Measurements from ENCODE around the gene PSKH1. TPM values are rescaled to one million over a fixed set of nuclear protein-coding genes. Genes with fewer than 3 reads are reported as not detected.

The PSKH1 gene
- total RNA-seq, 2 experiments from 2014 or later, result 7.1 to 8.0 TPM

DNA sequence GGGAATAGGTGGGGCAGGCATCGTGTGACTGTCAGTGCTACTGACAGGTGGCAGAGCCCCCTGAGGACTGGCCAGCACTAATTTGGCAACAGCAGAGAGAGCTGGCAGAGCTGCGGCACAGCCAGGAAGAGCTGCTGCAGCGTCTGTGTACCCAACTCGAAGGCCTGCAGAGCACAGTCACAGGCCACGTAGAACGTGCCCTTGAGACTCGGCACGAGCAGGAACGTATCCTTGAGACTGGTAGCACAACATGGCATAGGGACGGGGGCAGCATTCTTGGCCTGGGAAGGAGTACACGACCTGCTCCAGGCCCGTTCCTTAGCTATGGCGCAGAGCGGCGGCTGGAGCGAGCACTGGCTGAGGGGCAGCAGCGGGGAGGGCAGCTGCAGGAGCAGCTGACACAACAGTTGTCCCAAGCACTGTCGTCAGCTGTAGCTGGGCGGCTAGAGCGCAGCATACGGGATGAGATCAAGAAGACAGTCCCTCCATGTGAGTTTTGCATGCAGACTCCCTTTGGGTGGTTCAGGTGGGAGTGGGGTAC, 11.4 kb upstream of the PSKH1 start:
- intact Hi-C loops (cut with micrococcal nuclease), result loop anchor here (2.0 kb wide), 2 partner anchors 37 to 183 kb away; no protein-coding TSS in a partner anchor

DNA sequence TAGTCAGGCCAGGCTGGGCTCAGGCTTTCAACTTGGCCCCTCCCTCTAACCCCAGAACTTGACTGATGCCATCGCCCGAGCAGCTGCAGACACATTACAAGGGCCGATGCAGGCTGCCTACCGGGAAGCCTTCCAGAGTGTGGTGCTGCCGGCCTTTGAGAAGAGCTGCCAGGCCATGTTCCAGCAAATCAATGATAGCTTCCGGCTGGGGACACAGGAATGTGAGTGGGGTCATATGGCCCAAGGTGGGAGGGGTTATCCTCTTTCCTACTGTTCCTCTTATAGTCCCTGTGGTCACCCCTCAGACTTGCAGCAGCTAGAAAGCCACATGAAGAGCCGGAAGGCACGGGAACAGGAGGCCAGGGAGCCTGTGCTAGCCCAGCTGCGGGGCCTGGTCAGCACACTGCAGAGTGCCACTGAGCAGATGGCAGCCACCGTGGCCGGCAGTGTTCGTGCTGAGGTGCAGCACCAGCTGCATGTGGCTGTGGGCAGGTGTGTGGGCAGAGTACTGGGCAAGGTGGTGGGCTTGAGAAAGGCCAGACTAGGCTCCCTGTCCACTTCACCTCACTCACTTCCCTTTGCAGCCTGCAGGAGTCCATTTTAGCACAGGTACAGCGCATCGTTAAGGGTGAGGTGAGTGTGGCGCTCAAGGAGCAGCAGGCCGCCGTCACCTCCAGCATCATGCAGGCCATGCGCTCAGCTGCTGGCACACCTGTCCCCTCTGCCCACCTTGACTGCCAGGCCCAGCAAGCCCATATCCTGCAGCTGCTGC, 10.5 kb upstream of the PSKH1 start:
- Mint-ChIP-seq H3K4me3 (no peak overlapping the region), H3K27ac (no peak overlapping the region), H3K27me3 (ENCODE audit: low read depth) (no peaks in the 10 kb centered on the region), H3K4me1 (ENCODE audit: low read depth) (no peaks in the 10 kb centered on the region), H3K9me3 (no peaks in the 10 kb centered on the region), H3K36me3 (ENCODE audit: low read depth) (peaks cover 21% of the 10 kb centered on the region)
- CTCF ChIA-PET, result interaction anchor here (1.0 to 4.1 kb wide), 21 partner anchors 9 to 163 kb away, joined by 3 to 25 read pairs (median 6); partner anchors contain the start of genes CTRL, EDC4 and PSMB10
- intact Hi-C loops (cut with micrococcal nuclease), result loop anchor here (1.0 to 2.0 kb wide), 3 partner anchors 36 to 182 kb away; no protein-coding TSS in a partner anchor
- DNase-seq, result no peak

More for the DNA sequence above, 11.4 kb upstream of the PSKH1 start:
- Mint-ChIP-seq H3K27ac (no peak overlapping the region), H3K27me3 (ENCODE audit: low read depth) (no peaks in the 10 kb centered on the region), H3K4me1 (ENCODE audit: low read depth) (no peaks in the 10 kb centered on the region), H3K36me3 (ENCODE audit: low read depth) (peaks cover 21% of the 10 kb centered on the region), H3K9me3 (no peaks in the 10 kb centered on the region), H3K4me3 (no peak overlapping the region)
- DNase-seq, result no peak
- CTCF ChIA-PET, result interaction anchor here (1.0 to 3.4 kb wide), 6 partner anchors 8 to 160 kb away, joined by 3 to 25 read pairs (median 5); partner anchors contain the start of genes CTRL and EDC4

DNA sequence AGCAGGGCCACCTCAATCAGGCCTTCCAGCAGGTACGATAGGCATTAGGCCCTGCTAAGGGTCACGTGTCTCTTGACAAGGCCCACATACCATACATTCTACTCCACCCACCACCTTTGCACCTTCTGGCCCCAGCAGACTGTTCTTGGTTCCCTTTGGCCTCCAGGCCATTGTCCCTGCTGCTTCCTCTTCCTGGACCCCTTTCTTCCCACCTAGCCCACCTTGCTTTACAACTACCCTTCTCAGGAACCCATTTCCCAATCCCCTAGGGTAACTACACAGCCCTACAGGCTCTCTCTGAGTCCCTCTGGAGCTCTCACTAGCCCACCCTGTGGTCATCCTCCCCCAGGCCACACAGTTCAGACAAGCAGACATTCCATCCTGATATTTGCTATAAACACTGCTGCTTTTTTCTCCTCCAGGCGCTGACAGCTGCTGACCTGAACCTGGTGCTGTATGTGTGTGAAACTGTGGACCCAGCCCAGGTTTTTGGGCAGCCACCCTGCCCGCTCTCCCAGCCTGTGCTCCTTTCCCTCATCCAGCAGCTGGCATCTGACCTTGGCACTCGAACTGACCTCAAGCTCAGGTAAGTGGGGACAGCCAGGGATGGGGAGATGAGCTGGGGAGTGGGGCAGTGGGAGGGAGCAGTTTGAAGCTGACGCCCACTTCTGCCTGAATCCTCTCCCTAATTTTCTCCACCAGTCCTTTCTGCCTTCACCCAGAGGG, 9.7 kb upstream of the PSKH1 start:
- H3K27me3 Mint-ChIP-seq (ENCODE audit: low read depth), result no peaks in the 10 kb centered on the region
- no peak for DNase-seq
- peaks cover 20% of the 10 kb centered on the region for H3K36me3 Mint-ChIP-seq (ENCODE audit: low read depth)
- no peaks in the 10 kb centered on the region for H3K4me1 Mint-ChIP-seq (ENCODE audit: low read depth)
- H3K4me3 Mint-ChIP-seq, result no peak overlapping the region
- H3K27ac Mint-ChIP-seq, result no peak overlapping the region
- intact Hi-C loops (cut with micrococcal nuclease), result loop anchor here (1.0 to 2.0 kb wide), 3 partner anchors 35 to 181 kb away; no protein-coding TSS in a partner anchor
- CTCF ChIA-PET, result interaction anchor here (0.6 to 4.1 kb wide), 44 partner anchors 8 to 345 kb away, joined by 3 to 25 read pairs (median 4); partner anchors contain the start of genes CTRL, EDC4, PSKH1 and PSMB10
- no peaks in the 10 kb centered on the region for H3K9me3 Mint-ChIP-seq

DNA sequence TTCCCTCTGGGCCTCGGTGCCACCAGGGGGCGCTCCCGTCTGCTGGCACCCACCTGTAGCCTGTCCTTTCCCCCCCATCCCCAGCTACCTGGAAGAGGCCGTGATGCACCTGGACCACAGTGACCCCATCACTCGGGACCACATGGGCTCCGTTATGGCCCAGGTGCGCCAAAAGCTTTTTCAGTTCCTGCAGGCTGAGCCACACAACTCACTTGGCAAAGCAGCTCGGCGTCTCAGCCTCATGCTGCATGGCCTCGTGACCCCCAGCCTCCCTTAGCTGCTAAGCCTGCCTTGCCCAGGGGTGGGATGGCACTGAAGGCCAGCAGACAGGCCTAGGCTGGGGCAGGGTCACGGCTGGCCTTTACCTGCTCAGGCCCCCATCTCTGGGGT, 9.2 kb upstream of the PSKH1 start:
- intact Hi-C loops (cut with micrococcal nuclease), result loop anchor here (1.0 to 2.0 kb wide), 3 partner anchors 35 to 181 kb away; no protein-coding TSS in a partner anchor
- DNase-seq, result peak; percentile 76
- H3K36me3 Mint-ChIP-seq (ENCODE audit: low read depth), result peaks cover 18% of the 10 kb centered on the region
- H3K27me3 Mint-ChIP-seq (ENCODE audit: low read depth), result no peaks in the 10 kb centered on the region
- H3K27ac Mint-ChIP-seq, result no peak overlapping the region
- CTCF ChIA-PET, result interaction anchor here (0.5 to 4.1 kb wide), 44 partner anchors 9 to 345 kb away, joined by 3 to 25 read pairs (median 5); partner anchors contain the start of genes CTRL, EDC4, PSKH1 and PSMB10
- H3K4me1 Mint-ChIP-seq (ENCODE audit: low read depth), result no peaks in the 10 kb centered on the region
- H3K9me3 Mint-ChIP-seq, result no peaks in the 10 kb centered on the region
- no peak overlapping the region for H3K4me3 Mint-ChIP-seq

DNA sequence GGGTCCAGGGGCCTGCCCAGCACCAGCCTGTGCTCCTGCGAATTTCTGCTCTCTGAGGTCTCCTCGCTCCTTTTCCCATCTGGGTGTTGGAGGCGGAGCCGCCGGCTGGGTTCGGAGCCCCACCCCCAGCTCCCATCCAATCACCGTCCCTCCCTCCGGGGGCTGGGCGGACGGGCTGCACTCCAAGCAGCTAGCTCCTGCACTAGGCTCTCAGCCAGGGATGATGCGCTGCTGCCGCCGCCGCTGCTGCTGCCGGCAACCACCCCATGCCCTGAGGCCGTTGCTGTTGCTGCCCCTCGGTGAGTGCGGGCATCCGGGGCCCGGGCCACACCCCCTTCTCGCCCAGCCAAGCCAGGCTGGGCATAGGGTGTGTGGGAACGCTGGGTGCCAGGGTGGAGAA, 8.4 kb upstream of the PSKH1 start, which contains the start of gene NRN1L:
NRN1L (plus strand) TSS at position 202 of the 400 bp plus-strand sequence; CDS start at position 221, 19 bp downstream.
- H3K4me3 Mint-ChIP-seq, result no peak within 1 kb of the TSS
- CTCF ChIA-PET, result interaction anchor here (0.7 to 4.1 kb wide), 25 partner anchors 8 to 344 kb away, joined by 3 to 25 read pairs (median 6); partner anchors contain the start of genes CTRL, EDC4 and PSKH1
- no peaks in the 10 kb centered on the region for H3K27me3 Mint-ChIP-seq (ENCODE audit: low read depth)
- H3K27ac Mint-ChIP-seq, result no peak within 1 kb of the TSS
- DNase-seq, result no peak
- H3K4me1 Mint-ChIP-seq (ENCODE audit: low read depth), result no peaks in the 10 kb centered on the region
- intact Hi-C loops (cut with micrococcal nuclease), result no loop called here
- H3K36me3 Mint-ChIP-seq (ENCODE audit: low read depth), result peaks cover 18% of the 10 kb centered on the region
- no peaks in the 10 kb centered on the region for H3K9me3 Mint-ChIP-seq

DNA sequence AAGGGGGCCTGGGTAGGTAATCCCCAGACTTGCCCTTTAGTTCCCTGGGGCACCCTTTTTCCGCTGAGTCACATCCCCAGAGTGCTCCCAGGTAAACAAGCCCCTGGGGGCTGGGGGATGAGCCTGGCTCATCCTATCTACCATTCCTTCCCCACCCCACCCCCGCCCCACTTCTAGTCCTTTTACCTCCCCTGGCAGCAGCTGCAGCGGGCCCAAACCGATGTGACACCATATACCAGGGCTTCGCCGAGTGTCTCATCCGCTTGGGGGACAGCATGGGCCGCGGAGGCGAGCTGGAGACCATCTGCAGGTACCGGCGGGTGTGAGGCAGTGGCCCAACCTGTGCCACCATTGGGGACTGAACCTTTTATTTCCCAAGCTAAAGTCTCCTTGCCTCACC, 7.5 kb upstream of the PSKH1 start:
- intact Hi-C loops (cut with micrococcal nuclease), result no loop called here
- no peaks in the 10 kb centered on the region for H3K9me3 Mint-ChIP-seq

GRCh38 chr16:67885976-67886375, 7.1 kb upstream of the PSKH1 start:
- H3K4me3 Mint-ChIP-seq, result no peak overlapping the region
- CTCF ChIA-PET, result interaction anchor here (0.6 to 4.1 kb wide), 6 partner anchors 13 to 45 kb away, joined by 3 to 25 read pairs (median 4); partner anchors contain the start of genes CTRL and EDC4
- no peaks in the 10 kb centered on the region for H3K9me3 Mint-ChIP-seq
- no peaks in the 10 kb centered on the region for H3K4me1 Mint-ChIP-seq (ENCODE audit: low read depth)
- DNase-seq, result no peak
- peaks cover 14% of the 10 kb centered on the region for H3K36me3 Mint-ChIP-seq (ENCODE audit: low read depth)
- intact Hi-C loops (cut with micrococcal nuclease), result no loop called here
- H3K27ac Mint-ChIP-seq, result no peak overlapping the region
- no peaks in the 10 kb centered on the region for H3K27me3 Mint-ChIP-seq (ENCODE audit: low read depth)

More for the DNA sequence above, 7.5 kb upstream of the PSKH1 start:
- CTCF ChIA-PET, result interaction anchor here (1.0 to 4.1 kb wide), 5 partner anchors 12 to 46 kb away, joined by 3 to 25 read pairs (median 5); partner anchors contain the start of genes CTRL and EDC4
- Mint-ChIP-seq H3K27me3 (ENCODE audit: low read depth) (no peaks in the 10 kb centered on the region), H3K4me1 (ENCODE audit: low read depth) (no peaks in the 10 kb centered on the region), H3K4me3 (no peak overlapping the region), H3K36me3 (ENCODE audit: low read depth) (peaks cover 14% of the 10 kb centered on the region), H3K27ac (no peak overlapping the region)
- no peak for DNase-seq

DNA sequence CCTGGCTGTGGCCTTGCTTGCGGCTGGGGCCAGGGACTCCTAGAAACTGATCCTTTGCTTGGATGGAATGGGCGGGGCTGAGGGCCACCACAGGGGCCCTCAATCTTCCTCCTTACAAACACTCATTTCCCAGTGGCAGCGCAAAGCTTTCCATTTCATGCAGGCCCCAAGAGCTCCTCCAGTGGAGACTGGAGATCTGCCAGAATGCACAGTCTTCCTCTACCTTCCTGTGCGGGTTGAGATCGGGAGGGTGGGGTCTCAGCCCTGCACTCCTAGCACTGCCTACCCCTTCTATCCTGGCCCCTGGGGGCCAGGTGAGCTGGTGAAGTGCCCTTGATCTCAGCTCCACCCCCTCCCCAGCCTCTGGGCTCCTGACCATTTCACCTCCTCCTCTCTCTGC, 6.7 kb upstream of the PSKH1 start:
- no peak overlapping the region for H3K4me3 Mint-ChIP-seq
- no peaks in the 10 kb centered on the region for H3K4me1 Mint-ChIP-seq (ENCODE audit: low read depth)
- no peak for DNase-seq
- H3K9me3 Mint-ChIP-seq, result no peaks in the 10 kb centered on the region
- intact Hi-C loops (cut with micrococcal nuclease), result no loop called here
- peaks cover 14% of the 10 kb centered on the region for H3K36me3 Mint-ChIP-seq (ENCODE audit: low read depth)
- H3K27me3 Mint-ChIP-seq (ENCODE audit: low read depth), result no peaks in the 10 kb centered on the region
- no peak overlapping the region for H3K27ac Mint-ChIP-seq
- CTCF ChIA-PET, result interaction anchor here (0.6 to 4.1 kb wide), 6 partner anchors 13 to 97 kb away, joined by 3 to 25 read pairs (median 4); partner anchors contain the start of gene EDC4

- Mint-ChIP-seq H3K36me3 (ENCODE audit: low read depth) (peaks cover 8% of the 10 kb centered on the region), H3K4me3 (no peak overlapping the region), H3K27ac (no peak overlapping the region), H3K9me3 (no peaks in the 10 kb centered on the region), H3K27me3 (ENCODE audit: low read depth) (no peaks in the 10 kb centered on the region), H3K4me1 (ENCODE audit: low read depth) (peaks cover 8% of the 10 kb centered on the region)
- no peak for DNase-seq
- intact Hi-C loops (cut with micrococcal nuclease), result no loop called here
- CTCF ChIA-PET, result no interaction called here
Measured at GRCh38 chr16:67888331-67888730, 4.7 kb upstream of the PSKH1 start.

DNA sequence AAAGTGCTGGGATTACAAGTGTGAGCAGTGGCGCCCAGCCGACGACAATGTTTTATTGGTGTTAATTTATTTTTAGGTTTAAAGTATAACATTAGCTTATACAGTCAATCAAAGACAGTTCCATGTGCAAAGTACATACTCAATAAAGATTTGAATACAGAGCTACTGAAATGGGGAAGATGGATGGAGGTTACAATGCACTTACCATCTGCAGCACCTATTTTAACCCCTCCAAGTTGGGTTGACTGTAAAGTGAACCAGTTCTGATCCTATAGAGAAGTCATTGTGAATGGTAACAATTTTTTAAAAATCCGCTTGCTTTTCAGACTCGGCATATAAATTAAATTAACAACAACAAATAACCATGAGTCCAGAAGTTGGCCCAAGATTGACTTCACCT, 679 bp upstream of the PSKH1 start:
- peak overlapping the region; percentile 79 for H3K4me3 Mint-ChIP-seq
- CTCF ChIA-PET, result interaction anchor here (0.7 to 1.8 kb wide), 6 partner anchors 8 to 149 kb away, joined by 3 to 9 read pairs (median 4); partner anchors contain the start of gene NRN1L
- peaks cover 36% of the 10 kb centered on the region for H3K4me1 Mint-ChIP-seq (ENCODE audit: low read depth)
- no peaks in the 10 kb centered on the region for H3K9me3 Mint-ChIP-seq
- peak overlapping the region; percentile 65 for H3K27ac Mint-ChIP-seq
- H3K36me3 Mint-ChIP-seq (ENCODE audit: low read depth), result no peaks in the 10 kb centered on the region
- intact Hi-C loops (cut with micrococcal nuclease), result loop anchor here (2.0 to 5.0 kb wide), 2 partner anchors 232 to 580 kb away; partner anchors contain the start of genes ACD and PARD6A
- H3K27me3 Mint-ChIP-seq (ENCODE audit: low read depth), result no peaks in the 10 kb centered on the region
- DNase-seq, result no peak

GRCh38 chr16:67893743-67894399, 817 bp downstream of the PSKH1 start:
- Mint-ChIP-seq H3K4me3 (peak overlapping the region; percentile 79), H3K9me3 (no peaks in the 10 kb centered on the region), H3K27me3 (ENCODE audit: low read depth) (no peaks in the 10 kb centered on the region), H3K36me3 (ENCODE audit: low read depth) (no peaks in the 10 kb centered on the region), H3K4me1 (ENCODE audit: low read depth) (peaks cover 41% of the 10 kb centered on the region), H3K27ac (peak overlapping the region; percentile 82)
- DNase-seq, result peak; percentile 36
- CTCF ChIA-PET, result interaction anchor here (0.5 to 1.1 kb wide), 5 partner anchors 11 to 154 kb away, joined by 3 to 6 read pairs (median 3); no protein-coding TSS in a partner anchor
- intact Hi-C loops (cut with micrococcal nuclease), result loop anchor here (1.0 to 5.0 kb wide), 6 partner anchors 41 to 582 kb away; partner anchors contain the start of genes ACD, CTCF, NUTF2 and PARD6A
